Right lobe of liver (tissue), 4 donors: Measurements from ENCODE around the gene ITPA.

Experiments used
- CTCF ChIP-seq, 4 donors: fragments of 200-600 bp in 3 of 4; fragments of 450-650 bp in 1 of 4; IDR thresholded peaks; one replicate each; pipeline versions ENCODE4 v1.5.1 to v1.8.0; 2016 to 2022; ENCODE audit warnings: antibody characterized with exemption in 4 of 4, mild to moderate bottlenecking in 2 of 4
- POLR2A ChIP-seq: fragments of 450-650 bp; IDR thresholded peaks from one replicate; pipeline ENCODE4 v1.6.1; 2017; ENCODE audit warnings: antibody characterized with exemption, mild to moderate bottlenecking
- donor health status: DM: no; HTN: no; CAD: no.
- donor health status: DM: no; HTN: no; CAD: no.
- donor health status: DM: no; HTN: yes; CAD: no.

GRCh38 chr20:3244613-3245012, 35.3 kb downstream of the ITPA start:
- no peak for TF ChIP-seq CTCF (IDR thresholded peaks at IDR 0.05)
- TF ChIP-seq POLR2A, result no peak
